Measurements from ENCODE around the gene BBS9. TPM values are rescaled to one million over a fixed set of nuclear protein-coding genes. Genes with fewer than 3 reads are reported as not detected.

BBS9 gene
- total and polyA plus RNA-seq, 2 experiments from 2014 or later: 27.2 to 66.1 TPM

GRCh38 chr7:33201821-33202220, 72.5 kb downstream of the BBS9 start (continued):
- TF ChIP-seq ZNF462 (CRISPR knock-in tag; IDR thresholded peaks at IDR 0.05) (no peak), ETS1 (IDR thresholded peaks at IDR 0.05) (no peak), STAT1 (IDR thresholded peaks at IDR 0.05; ENCODE audit: unreplicated experiment) (no peak), CREB1 (CRISPR knock-in tag; IDR thresholded peaks at IDR 0.05; ENCODE audit: low read depth) (no peak), POLR2AphosphoS5 (IDR thresholded peaks at IDR 0.05; ENCODE audit: low read depth) (no peak), ZNF331 (CRISPR knock-in tag; IDR thresholded peaks at IDR 0.05; ENCODE audit: low read depth) (no peak), EZH2 (IDR thresholded peaks at IDR 0.05; ENCODE audit: low read depth, unreplicated experiment) (no peak), NANOG (IDR thresholded peaks at IDR 0.05; ENCODE audit: borderline replicate concordance) (no peak), EZH2phosphoT487 (IDR thresholded peaks at IDR 0.05; ENCODE audit: unreplicated experiment) (no peak), ZNF114 (CRISPR knock-in tag; IDR thresholded peaks at IDR 0.05) (no peak)

- Histone ChIP-seq H3K4me3 (no peak overlapping the region), H3K4me2 (no peak overlapping the region), H4K20me1 (replicated peaks; ENCODE audit: insufficient read depth) (no peaks in the 10 kb centered on the region), H3F3A (replicated peaks; ENCODE audit: low read depth) (no peaks in the 10 kb centered on the region), H3K4me1 (ENCODE audit: insufficient read depth) (peaks cover 5% of the 10 kb centered on the region; the same call in 1 of the 2 replicates), H2AFZ (no peak overlapping the region), H3K36me3 (ENCODE audit: insufficient read depth) (no peaks in the 10 kb centered on the region), H3K27me3 (ENCODE audit: insufficient read depth) (no peaks in the 10 kb centered on the region), H3K9me2 (ENCODE audit: insufficient read depth) (no peaks in the 10 kb centered on the region), H3K27ac (ENCODE audit: low read depth) (no peak overlapping the region), H3K79me2 (replicated peaks; ENCODE audit: insufficient read depth) (no peaks in the 10 kb centered on the region)
- Mint-ChIP-seq H3K27ac (no peak overlapping the region), H3K4me1 (no peaks in the 10 kb centered on the region), H3K36me3 (ENCODE audit: low read depth) (peaks cover 5% of the 10 kb centered on the region; the same call in 2 of the 3 replicates), H3K9me3 (peaks cover 17% of the 10 kb centered on the region), H3K27me3 (ENCODE audit: insufficient read depth, low read depth, poor library complexity) (no peaks in the 10 kb centered on the region), H3K4me3 (no peak overlapping the region)
- DNase-seq (ENCODE audit: low spot score) (no peak), ATAC-seq (no peak)
- TF ChIP-seq REST (IDR thresholded peaks at IDR 0.05; ENCODE audit: unreplicated experiment): no peak
- TF ChIP-seq ETS1 (IDR thresholded peaks at IDR 0.05): no peak
- no peak for TF ChIP-seq CTCF (conservative IDR thresholded peaks at IDR 0.05; ENCODE audit: low read depth in 2 of 2)
- TF ChIP-seq NANOG (IDR thresholded peaks at IDR 0.05; ENCODE audit: borderline replicate concordance): no peak
Observed at GRCh38 chr7:33210958-33211357, 81.6 kb downstream of the BBS9 start.

Data from GM23338 (cell line).